ENCODE data around the gene FUBP3.

DNA sequence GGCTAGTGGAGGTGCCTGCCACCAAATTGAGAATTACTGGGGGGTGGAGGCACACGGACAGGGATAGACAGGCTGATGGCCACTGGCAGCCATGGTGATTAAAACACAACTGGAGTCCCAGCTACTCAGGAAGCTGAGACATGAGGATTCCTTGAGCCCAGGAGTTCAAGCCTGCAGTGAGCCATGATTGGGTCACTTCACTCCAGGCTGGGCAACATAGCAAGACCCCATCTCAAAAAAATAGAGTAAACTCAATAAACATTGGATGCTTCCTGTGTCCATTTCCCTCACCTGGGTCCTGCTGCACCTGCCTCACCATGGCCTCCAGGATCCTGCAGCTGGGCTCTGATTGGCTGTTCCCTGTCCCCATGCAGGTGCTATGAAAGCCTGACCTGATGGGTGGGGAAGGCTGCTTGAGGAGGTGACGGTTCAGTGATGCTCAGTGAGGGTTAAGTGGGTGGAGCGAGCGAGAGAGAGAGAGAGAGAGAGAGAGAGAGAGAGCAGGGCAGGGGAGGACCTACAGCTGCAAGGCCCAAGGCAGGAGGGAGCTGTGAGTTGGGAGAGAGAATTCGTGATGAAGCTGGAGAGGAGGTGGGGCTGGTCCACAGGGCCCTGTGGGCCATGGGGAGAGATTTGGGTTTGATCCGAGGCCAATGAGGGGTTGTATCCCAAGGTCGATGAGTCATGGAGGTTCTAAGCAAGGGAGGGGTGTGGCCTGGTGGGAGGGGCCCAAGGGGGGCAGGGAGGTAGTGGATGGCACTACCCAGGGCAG, 36.7 kb upstream of the FUBP3 start:
- TF ChIP-seq, protein P1, sequence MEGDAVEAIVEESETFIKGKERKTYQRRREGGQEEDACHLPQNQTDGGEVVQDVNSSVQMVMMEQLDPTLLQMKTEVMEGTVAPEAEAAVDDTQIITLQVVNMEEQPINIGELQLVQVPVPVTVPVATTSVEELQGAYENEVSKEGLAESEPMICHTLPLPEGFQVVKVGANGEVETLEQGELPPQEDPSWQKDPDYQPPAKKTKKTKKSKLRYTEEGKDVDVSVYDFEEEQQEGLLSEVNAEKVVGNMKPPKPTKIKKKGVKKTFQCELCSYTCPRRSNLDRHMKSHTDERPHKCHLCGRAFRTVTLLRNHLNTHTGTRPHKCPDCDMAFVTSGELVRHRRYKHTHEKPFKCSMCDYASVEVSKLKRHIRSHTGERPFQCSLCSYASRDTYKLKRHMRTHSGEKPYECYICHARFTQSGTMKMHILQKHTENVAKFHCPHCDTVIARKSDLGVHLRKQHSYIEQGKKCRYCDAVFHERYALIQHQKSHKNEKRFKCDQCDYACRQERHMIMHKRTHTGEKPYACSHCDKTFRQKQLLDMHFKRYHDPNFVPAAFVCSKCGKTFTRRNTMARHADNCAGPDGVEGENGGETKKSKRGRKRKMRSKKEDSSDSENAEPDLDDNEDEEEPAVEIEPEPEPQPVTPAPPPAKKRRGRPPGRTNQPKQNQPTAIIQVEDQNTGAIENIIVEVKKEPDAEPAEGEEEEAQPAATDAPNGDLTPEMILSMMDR (IDR thresholded peaks at IDR 0.05; ENCODE audit: insufficient read depth, low read length, poor library complexity, severe bottlenecking), result no peak
- no peak for TF ChIP-seq EZH2phosphoT487 (conservative IDR thresholded peaks at IDR 0.05; ENCODE audit: low read length)

Measured in SU-DHL-6 (cell line).